Lung microvascular endothelial cell (primary cell): ENCODE measurements around the gene PRKCG. TPM values are rescaled to one million over a fixed set of nuclear protein-coding genes. Genes with fewer than 3 reads are reported as not detected.

ENCODE experiments used
- DNase-seq, 2 donors: peaks; one replicate each; pipeline versions ENCODE4 v3.0.0 to v3.0.0-alpha.2; 2010; ENCODE audit warnings: low read depth in 2 of 2
- total RNA-seq: library from RNA; depleted of rRNA; stranded (reverse); fragments of >200 nt; gene quantifications from 2 replicates; pipeline ENCODE4 v1.2.1, GENCODE V29; 2014

Gene PRKCG
- total RNA-seq, 1 donor from 2014 or later, result not detected

DNA sequence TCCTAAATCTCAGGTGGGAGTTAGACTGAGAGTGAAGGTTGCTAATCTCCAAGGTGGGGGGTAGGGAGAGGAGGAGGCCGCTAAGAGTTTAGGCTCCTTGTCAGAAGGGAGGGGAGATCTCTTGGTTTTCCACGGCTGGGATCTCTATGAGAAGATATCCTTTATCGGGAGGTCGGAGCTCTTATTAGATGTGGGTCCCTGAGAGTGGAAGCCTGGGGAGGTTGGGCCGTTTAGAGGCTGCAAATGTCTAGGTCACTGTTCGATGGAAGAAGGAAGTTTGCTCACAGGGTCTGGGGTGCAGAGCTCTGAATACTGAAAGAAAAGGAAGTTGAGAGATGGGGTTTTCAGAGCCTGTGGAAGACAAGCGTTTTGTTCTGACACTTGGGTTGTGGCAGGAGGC, 10.5 kb upstream of the PRKCG start:
- no peak for DNase-seq

DNA sequence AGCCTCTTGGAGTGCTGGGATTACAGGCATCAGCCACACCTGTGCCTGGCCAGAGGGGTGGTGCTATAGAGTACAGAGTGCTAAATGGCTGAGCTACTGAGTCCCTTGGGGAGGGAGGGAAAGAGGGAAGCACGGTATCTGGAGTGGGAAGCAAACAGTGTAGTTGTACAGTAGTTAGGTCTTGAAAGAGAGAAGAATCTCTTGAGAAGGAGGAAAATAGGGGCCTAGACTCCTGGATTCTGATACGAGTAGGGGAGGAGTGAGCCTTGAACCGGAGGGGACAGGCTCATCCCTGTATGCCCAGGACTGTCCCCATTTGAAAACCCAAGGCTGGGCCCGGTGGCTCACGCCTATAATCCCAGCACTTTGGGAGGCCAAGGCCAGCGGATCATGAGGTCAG, 9.2 kb upstream of the PRKCG start:
- no peak for DNase-seq

DNA sequence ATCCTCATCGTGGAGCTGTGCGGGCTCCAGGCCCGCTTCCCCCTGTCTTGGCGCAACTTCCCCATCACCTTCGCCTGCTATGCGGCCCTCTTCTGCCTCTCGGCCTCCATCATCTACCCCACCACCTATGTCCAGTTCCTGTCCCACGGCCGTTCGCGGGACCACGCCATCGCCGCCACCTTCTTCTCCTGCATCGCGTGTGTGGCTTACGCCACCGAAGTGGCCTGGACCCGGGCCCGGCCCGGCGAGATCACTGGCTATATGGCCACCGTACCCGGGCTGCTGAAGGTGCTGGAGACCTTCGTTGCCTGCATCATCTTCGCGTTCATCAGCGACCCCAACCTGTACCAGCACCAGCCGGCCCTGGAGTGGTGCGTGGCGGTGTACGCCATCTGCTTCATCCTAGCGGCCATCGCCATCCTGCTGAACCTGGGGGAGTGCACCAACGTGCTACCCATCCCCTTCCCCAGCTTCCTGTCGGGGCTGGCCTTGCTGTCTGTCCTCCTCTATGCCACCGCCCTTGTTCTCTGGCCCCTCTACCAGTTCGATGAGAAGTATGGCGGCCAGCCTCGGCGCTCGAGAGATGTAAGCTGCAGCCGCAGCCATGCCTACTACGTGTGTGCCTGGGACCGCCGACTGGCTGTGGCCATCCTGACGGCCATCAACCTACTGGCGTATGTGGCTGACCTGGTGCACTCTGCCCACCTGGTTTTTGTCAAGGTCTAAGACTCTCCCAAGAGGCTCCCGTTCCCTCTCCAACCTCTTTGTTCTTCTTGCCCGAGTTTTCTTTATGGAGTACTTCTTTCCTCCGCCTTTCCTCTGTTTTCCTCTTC, 8.0 kb upstream of the PRKCG start:
- DNase-seq, result no peak

DNA sequence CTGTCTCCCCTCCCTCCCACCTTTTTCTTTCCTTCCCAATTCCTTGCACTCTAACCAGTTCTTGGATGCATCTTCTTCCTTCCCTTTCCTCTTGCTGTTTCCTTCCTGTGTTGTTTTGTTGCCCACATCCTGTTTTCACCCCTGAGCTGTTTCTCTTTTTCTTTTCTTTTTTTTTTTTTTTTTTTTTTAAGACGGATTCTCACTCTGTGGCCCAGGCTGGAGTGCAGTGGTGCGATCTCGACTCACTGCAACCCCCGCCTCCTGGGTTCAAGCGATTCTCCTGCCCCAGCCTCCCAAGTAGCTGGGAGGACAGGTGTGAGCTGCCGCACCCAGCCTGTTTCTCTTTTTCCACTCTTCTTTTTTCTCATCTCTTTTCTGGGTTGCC, 7.4 kb upstream of the PRKCG start:
- no peak for DNase-seq

DNA sequence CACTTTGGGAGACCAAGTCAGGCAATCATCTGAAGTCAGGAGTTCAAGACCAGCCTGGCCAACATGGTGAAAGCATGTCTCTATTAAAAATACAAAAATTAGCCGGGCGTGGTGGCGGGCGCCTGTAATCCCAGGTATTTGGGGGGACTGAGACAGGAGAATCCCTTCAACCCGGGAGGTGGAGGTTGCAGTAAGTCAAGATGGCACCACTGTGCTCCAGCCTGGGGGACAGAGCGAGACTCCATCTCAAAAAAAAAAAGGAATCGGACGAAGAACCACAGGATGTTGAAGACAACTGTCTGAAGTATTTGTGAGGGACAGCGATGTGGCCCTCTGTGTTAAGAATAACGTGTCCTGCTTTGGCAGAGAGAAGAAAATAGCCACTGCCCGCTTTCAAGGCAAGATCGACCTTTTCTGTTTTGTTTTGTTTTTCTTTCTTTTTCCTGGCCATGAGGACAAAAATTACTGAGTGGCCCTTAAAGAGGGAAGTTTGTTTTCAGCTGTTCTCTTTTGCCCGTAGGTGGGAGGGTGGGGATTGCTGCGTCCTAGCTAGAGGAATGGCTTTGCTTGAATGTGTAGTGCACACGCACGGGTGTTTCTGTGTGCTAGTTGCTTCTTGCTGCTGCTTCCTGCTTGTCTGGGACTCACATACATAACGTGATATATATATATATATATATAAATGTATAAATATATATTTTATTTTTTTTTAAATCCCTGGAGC, 6.2 kb upstream of the PRKCG start:
- no peak for DNase-seq

DNA sequence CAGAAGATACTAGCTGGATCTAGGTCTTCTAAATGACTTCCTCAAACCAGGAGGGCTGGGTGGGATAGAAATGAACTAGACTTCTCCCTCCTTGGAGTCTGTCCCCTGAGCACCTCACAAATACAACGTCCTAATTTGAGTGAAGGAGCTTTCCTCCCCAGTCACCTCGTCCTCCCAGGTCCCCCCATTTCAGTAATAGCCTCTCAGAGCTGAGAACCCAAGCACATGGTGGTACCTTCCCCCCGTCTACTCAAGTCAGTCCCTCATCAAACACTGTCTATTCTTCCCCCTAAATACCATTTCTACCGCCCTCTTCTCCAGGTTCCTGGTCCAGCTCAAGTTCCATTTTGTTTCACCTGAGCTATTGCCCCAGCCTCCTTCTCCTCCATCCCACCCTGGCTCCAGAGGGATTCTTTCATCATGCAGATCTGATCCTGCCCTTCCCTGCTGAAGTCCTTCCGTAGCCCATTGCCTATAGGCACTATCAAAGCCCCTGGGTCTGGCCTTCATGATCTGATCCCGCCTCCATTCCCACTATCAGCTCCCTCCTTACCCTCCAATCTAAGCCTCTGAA, 5.3 kb upstream of the PRKCG start:
- peak in 1 of 2 donors; percentile 46 for DNase-seq

DNA sequence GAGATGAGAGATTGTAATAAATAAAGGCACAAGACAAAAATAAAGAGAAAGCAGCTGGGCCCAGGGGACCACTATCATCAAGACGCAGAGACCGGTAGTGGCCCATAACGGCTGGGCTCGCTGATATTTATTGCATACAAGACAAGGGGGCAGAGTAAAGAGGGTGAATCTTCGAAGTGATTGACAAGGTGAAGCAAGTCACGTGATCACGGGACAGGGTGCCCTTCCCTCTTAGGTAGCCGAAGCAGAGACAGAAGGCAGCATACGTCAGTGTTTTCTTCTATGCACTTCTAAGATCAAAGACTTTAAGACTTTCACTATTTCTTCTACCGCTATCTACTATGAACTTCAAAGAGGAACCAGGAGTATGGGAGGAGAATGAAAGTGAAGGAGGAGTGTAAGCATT, 4.6 kb upstream of the PRKCG start:
- DNase-seq, result peak; percentile 32 to 59

DNA sequence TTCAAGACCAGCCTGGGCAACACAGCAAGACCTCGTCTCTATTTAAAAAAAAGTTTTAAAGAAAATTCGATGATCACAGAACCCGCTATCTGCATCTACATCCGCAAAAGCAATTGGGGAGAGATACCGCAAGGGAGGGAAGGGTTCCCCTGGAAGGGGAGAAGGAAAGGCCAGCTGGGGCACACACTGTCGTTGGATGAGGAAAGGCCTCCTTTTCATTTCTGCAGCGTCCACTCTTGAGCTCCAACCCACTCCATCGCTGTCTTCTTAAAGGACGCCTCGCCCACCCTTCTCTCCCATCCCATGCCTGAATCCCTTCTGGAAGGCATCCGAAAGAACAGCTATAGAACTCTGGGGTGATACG, 3.2 kb upstream of the PRKCG start:
- DNase-seq, result peak in 1 of 2 donors; percentile 32

DNA sequence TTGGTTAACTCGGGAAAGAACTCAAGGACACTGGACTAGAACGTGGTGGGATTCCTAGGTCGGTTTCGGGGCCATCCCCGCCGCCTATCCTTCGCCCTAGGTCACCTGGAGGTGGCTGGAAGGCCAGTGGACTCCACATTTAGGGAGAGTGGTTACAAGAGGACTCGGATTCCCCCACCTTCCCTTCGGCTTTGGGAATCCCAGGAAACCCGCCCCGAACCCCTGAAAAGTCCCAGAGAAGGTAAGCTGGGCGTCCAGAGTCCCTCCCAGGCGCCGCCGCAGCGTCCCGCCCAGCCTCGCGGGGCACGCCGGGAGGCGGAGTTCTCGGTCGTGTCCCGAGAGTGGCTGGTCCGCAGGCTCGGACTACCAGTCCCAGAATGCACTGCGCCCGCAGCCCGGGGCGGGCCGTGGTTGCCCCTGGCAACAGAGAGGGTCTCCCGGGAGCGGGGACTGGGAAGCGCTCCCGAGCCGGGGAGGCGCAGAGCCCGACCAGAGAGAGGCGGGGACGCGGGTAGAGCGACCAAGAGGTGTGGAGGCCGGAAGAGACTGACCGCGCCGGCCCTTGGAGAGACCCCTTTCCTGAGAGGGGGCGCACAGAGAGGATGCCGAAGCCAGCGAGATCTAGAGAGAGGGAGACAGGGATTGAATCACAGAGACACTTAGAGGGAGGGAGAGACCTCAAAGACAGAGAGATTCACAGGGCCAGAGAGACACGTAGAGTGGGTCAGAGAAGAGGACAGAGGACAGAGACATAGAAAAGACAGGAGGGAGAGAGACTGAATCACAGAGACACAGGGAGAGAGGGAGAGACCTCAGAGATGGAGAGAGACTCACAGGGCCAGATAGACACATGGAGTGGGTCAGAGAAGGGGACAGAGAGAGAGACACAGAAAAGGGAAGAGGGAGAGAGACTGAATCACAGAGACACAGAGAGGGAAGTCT, 2.6 kb upstream of the PRKCG start:
- DNase-seq, result peak; percentile 81 to 93

DNA sequence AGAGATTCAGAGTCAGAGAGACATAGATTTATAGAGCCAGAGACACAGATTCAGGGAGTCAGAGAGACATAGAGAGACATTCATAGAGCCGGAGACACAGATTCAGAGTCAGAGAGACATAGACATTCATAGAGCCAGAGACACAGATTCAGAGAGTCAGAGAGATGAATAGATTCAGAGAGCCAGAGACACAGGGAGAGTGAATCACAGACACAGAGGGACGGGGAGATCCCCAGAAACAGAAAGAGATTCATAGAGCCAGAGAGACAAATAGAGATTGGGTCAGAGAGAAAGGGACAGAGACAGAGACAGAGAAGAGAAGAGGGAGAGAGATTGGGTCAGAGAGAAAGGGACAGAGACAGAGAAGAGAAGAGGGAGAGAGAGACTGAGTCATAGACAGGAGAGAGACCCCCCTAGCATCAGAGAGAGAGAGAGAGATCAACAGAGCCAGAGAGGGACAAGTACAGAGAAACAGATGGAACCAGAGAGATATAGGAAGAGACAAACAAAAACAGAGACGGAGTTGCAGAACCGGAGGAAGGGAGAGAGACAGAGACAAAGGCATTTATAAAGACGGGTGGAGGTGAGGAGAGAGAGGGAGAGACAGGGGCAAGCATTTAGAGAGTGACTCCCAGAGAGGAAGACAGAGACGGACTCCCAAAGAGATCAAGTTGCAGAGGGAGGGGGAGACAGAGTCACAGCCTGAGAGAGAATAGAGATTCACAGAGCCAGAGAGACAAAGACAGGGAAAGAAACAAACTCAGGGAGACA, 1.1 kb upstream of the PRKCG start:
- no peak for DNase-seq

DNA sequence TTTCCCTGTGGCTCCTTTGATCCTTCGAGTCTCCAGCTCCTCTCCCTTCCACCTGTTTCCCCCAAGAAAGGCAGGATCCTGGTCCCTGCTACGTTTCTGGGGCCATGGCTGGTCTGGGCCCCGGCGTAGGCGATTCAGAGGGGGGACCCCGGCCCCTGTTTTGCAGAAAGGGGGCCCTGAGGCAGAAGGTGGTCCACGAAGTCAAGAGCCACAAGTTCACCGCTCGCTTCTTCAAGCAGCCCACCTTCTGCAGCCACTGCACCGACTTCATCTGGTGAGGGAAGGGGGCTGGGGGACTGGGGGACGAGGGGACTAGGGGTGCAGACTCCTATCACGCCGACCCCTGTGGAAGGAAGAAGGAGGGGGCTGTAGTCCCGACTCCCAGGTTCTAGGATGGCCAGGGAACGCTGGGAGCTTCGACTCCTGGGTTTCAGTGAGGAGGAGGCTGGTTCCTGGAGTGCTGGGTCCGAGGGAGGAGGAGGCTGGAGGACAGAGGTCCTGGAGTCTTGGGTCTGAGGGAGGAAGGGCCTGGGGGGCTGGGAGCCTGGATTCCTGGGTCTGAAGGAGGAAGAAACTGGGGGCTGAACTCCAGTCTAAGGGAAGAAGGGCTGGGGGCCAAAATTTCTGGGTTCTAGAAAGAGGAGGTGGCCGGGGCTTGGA, 524 bp downstream of the PRKCG start:
- DNase-seq, result no peak

DNA sequence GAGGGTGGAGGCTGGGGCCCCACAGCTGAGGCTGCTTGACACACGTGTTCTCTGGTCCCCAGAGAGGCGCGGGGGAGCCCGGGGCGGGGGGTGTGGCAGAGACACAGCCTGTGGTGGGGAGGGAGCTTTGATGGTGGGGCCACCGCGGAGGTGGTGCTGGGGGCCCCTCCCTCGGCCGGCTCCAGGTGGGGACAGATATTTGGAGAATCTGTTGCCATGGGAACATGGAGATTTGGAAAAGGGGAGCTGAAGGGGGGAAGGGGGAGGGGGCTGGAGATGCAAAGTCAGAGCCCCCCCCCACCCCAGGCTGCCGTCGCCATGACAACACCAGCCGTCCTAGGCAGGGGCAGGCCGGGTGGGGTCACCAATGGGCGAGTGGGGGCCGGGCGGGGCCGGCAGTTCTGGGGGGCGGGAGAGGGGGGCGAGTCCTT, 1.2 kb downstream of the PRKCG start:
- DNase-seq, result no peak

DNA sequence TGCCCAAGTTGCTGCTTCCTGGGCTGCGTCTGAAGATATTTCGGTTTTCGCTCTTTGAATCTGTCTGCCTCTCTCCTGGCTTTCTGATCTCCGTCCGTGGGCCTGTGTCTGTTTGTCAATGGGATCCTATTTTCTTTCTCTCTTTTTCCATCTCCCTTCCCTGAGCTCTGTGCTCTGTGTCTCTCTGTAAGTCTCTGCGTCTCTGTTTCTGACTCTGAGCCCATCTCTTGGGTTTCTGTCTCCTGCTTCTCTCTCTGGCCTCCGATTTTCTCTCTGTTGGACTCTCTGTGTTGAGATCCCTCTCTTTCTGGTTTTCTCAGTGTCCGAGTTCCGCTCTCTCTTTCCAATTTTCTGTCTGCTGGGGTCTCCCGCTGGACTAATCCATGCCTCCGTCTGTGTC, 1.7 kb downstream of the PRKCG start:
- DNase-seq, result no peak

DNA sequence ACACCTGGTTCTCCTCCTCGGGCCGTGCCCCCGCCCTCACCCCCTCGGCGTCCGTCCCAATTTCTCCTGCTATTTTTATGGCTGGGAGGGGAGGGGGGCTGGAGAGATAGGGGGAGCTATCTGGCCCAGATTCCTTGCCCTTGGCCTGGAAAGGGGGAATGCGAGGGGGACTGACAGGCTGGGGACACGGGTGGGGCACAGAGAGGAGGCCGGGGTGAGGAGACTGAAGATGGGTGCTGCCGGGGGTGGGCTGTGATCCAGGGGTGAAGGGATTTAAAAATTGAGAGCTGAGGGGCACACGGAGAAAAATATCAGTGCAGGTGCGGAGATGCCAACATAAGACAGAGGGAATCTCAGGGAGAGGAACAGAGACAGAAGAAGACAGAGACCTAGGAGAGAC, 2.3 kb downstream of the PRKCG start:
- DNase-seq, result no peak

DNA sequence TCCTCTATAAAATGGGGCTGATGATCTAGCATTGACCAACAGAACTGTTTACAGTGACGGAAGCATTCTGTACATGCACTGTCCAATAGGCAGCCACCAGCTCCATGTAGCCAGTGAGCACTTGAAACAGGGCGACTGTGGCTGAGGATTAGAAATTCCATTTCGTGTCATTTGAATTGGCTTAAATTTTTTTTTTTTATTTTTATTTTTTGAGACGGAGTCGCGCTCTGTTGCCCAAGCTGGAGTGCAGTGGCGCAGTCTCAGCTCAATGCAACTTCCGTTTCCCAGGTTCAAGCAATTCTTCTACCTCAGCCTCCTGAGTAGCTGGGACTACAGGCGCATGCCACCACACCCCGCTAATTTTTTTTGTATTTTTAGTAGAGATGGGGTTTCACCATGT, 3.0 kb downstream of the PRKCG start:
- DNase-seq, result no peak

DNA sequence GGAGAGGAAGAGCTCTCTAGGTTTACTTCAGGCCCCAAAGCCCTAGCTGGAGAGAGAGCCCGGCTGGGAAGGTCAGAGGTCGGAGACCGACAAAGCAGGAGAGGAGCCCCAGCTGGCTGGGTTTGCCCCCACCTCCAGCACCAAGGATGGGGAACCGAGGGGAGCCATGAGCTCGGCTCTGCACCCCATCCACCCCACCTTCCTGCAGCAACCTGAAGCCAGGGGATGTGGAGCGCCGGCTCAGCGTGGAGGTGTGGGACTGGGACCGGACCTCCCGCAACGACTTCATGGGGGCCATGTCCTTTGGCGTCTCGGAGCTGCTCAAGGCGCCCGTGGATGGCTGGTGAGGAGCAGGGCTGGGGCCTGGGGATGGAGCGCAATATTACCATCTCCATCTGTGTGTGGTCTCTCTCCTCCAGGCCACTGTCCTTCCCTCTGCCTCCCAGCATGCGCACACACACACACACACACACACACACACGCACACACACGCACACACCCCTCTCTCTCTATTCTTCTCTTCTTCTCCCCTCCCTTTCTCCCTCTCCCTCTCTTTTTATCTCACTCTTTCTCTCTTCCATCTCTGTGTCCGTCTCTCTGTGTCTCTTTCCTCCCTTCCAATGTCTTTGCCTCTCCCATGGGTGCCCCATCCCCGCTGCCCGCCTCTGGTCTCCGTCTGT, 10.4 kb downstream of the PRKCG start:
- DNase-seq, result no peak

DNA sequence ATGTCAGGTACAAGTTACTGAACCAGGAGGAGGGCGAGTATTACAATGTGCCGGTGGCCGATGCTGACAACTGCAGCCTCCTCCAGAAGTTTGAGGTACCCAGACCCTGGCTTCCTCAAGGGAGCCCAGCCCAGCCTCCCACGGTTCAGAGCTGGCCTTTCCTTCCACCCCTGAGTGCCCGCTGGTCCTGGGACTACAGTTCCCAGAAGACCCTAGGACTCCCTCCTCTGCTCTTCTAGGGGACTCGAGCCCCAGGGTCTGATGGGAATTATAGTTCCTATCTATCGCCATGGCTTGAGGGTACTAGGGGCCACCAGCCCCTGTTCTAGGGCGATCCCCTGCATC, 11.0 kb downstream of the PRKCG start:
- DNase-seq, result peak in 1 of 2 donors; percentile 30

DNA sequence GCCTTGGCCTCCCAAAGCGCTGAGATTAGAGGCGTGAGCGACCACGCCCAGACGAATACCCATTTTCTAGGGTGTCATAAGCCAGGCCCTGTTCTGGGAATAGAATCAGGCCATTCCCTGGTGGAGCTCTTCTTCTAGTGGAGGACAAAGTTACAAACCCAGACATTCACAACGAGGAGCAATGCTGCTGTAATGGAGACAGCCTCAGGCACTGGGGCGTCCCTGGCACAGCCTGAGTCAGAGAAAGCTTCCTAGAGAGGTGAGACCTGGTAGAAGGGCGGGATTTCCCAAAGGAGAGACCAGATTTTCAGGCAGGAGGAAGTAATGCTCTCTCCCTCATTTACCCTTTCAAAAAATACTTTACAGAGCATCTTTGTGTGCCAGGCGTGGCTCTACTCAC, 12.7 kb downstream of the PRKCG start:
- DNase-seq, result no peak

DNA sequence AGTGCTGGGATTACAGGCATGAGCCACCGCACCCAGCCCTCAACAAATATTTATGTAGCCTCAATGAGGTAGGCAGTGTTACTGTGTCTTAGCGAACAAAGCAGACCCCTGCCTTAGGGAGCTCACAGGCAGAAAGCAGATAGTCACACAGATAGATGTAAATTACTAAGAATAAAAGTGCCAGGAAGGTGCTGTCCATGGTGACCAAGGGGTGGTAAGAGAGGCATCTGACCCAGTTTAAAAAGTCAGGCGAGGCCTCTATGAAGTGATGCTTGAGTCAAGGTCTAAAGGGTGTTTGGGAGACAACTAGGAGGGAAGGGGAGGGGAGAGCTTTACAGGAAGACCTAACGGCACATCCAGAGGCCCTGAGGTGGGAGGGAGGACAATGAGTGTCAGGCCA, 14.7 kb downstream of the PRKCG start:
- no peak for DNase-seq

DNA sequence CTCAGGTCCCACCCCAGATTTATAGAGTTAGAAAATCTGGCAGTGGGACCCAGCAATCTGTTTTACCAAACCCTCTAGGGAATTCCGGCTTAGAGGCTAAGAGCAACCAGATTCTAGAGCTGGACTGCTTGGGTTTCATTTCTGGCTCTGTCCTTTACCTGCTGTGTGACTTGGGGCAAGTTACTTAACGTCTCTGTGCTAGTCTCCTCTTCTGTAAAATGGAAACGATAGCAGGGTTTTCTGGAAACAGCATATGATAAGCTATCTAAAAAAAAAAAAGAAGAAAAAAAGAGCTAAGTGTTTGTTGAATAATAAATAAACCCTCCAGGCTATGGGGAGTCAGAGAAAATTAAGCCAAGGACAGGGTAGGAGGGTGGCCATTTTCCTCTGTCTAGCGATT, 15.5 kb downstream of the PRKCG start:
- DNase-seq, result no peak
